ENCODE measurements around the gene TNKS1BP1.

GRCh38 chr11:57256119-57256518 is 68.6 kb downstream of the TNKS1BP1 start:
- no peak for TF ChIP-seq CTCF (IDR thresholded peaks at IDR 0.05)
- TF ChIP-seq POLR2AphosphoS5 (IDR thresholded peaks at IDR 0.05): no peak
